Thyroid gland (tissue), 4 donors: Measurements from ENCODE around the gene FHIT.

ENCODE experiments used
- POLR2A ChIP-seq, 2 donors: fragments of 450-650 bp; IDR thresholded peaks; one replicate each; pipeline ENCODE4 v1.6.1; 2017; ENCODE audit warnings: antibody characterized with exemption in 2 of 2, mild to moderate bottlenecking in 2 of 2, moderate library complexity in 1 of 2
- TF ChIP-seq, protein P1 (sequence below), 6 experiments: fragments of 200-600 bp in 3 of 6; fragments of 450-650 bp in 3 of 6; sonication (generic) in 3 of 6; IDR thresholded peaks; one replicate each; pipeline ENCODE4 v1.5.1; 2016 to 2019; ENCODE audit warnings: antibody characterized with exemption in 6 of 6, mild to moderate bottlenecking in 2 of 6, inconsistent platforms in 1 of 6, moderate library complexity in 1 of 6

DNA sequence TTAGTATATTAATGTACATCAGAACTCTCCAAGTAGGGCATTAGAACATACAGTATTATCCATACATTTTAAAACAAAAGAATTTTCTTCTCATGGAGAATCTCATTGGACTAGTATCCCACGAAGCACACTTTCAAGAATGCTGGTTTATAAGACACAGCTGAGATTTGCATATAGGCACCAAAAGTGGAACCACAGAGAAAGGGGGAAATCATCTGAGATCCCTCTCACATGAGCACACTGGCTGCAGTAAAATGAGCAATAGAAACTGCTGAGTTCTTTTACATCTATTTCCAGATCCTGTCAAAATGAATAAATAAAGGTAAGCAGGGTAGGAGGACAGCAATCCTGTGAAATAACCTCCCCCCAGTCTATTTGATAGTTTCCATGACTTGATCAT, 665.3 kb downstream of the FHIT start:
- TF ChIP-seq, protein P1, sequence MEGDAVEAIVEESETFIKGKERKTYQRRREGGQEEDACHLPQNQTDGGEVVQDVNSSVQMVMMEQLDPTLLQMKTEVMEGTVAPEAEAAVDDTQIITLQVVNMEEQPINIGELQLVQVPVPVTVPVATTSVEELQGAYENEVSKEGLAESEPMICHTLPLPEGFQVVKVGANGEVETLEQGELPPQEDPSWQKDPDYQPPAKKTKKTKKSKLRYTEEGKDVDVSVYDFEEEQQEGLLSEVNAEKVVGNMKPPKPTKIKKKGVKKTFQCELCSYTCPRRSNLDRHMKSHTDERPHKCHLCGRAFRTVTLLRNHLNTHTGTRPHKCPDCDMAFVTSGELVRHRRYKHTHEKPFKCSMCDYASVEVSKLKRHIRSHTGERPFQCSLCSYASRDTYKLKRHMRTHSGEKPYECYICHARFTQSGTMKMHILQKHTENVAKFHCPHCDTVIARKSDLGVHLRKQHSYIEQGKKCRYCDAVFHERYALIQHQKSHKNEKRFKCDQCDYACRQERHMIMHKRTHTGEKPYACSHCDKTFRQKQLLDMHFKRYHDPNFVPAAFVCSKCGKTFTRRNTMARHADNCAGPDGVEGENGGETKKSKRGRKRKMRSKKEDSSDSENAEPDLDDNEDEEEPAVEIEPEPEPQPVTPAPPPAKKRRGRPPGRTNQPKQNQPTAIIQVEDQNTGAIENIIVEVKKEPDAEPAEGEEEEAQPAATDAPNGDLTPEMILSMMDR (IDR thresholded peaks at IDR 0.05), result no peak
- TF ChIP-seq POLR2A (IDR thresholded peaks at IDR 0.05), result no peak
